Cortex of kidney (tissue), 1 donor: Measurements from ENCODE around the gene C1QL4.
"Not testable (repeated sequence)": the region's sequence is repeated elsewhere in the genome, so short reads cannot be mapped to it uniquely, and the experiment has no call there.

Source experiments
- DNase-seq: peaks from one replicate; lab custom pipeline; 2025; lab: John Stamatoyannopoulos, UW

Gene C1QL4

DNA sequence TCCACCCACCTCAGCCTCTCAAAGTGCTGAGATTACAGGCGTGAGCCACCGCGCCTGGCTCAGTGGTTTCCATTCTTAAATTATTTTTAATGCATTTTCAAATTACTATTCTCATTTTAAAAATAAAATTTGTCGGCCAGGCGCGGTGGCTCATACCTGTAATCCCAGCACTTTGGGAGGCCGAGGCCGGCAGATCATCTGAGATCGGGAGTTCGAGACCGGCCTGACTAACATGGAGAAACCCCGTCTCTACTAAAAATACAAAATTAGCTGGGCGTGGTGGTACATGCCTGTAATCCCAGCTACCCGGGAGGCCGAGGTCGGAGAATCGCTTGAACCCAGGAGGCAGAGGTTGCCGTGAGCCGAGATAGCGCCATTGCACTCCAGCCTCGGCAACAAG is 3.2 kb downstream of the C1QL4 start:
- not testable (repeated sequence) for DNase-seq

GRCh38 chr12:49332891-49333371 is 4.1 kb downstream of the C1QL4 start:
- DNase-seq, result no peak

GRCh38 chr12:49332441-49332861 is 4.5 kb downstream of the C1QL4 start:
- DNase-seq, result no peak

DNA sequence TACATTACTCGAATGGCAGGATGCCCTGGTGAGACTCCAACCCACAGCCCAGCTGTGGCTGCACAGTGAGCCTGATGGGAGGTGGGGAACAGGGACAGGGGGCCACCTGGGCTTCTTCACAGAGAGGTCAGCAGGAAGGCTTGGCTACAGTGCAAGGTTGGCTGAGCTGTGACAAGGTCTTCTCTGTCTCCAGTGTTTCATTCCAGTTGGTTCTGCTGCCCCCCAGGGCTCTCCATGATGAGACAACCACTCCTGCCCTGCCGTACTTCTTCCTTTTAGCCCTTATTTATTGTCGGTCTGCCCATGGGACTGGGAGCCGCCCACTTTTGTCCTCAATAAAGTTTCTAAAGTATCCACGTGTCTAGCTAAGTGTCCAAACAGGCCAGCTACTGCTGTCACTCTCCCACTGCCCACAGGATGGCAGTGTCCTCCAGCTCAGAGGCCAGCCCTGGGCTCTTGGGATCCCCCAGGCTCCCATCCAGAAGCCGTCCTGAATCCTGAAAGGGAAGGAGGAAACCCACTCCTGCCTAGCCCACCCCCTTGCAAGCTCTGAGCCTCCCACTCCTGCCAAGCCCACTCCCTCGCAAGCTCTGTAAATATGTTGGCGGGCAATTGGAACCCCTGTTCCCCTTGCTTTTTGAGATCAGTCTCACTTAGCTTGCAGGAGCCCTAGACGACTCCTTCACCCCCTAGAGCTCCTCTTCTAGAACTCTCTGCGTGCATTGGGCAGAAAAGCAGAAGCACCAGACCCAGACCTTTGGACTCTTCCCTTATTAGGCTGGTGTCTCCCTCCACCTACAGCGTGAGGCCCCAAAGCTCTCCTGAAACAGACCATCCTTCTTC is 5.4 kb downstream of the C1QL4 start:
- no peak for DNase-seq

DNA sequence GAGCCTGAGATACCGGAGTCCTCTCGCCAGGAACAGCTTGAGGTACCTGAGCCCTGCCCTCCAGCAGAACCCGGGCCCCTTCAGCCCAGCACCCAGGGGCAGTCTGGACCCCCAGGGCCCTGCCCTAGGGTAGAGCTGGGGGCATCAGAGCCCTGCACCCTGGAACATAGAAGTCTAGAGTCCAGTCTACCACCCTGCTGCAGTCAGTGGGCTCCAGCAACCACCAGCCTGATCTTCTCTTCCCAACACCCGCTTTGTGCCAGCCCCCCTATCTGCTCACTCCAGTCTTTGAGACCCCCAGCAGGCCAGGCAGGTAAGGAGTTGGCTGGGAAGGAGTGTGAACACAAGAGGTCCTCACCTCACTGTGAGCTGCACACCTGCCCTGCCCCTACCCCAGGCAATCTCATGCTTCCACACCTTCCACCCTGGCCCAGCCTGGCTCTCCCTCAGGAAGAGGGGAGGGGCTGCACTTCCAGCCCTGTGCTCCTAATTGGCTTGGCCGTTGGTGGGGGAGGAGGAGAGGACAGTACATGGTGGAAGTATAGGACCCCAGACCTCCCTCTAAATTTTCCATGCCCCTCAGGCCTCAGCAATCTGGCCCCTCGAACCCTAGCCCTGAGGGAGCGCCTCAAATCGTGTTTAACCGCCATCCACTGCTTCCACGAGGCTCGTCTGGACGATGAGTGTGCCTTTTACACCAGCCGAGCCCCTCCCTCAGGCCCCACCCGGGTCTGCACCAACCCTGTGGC is 6.2 kb downstream of the C1QL4 start:
- no peak for DNase-seq

- DNase-seq, result no peak
Observed at GRCh38 chr12:49330032-49330619, 6.9 kb downstream of the C1QL4 start.

DNA sequence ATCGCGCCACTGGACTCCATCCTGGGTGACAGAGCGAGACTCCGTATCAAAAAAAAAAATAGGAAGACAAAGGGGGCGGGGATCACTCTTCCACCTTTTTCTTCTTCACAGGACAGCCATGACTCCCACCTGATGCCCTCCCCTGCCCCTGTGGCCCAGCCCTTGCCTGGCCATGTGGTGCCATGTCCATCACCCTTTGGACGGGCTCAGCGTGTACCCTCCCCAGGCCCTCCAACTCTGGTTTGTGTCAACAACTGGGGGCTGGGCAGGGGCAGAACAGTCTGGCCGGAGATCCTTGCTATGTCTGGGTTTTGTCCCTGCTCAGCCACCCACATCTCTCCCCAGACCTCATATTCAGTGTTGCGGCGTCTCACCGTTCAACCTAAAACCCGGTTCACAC is 8.2 kb downstream of the C1QL4 start:
- DNase-seq, result no peak

DNA sequence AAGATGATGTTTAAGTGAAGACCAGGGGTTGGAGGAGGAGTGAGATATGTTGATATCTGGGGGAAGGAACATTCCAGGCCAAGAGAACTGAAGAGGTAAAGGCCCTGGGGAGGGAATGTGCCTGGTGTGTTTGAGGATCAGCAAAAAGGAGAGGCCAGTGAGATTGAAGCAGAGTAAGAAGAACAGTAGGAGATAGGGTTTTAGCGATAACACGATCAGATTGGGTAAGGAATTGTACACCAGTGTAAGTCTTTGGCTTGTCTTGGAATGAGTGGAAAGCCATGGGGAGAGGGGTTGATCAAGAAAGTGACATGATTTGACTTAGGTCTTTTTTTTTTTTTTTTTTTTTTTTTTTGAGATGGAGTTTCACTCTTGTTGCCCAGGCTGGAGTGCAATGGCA is 9.1 kb downstream of the C1QL4 start:
- no peak for DNase-seq

DNA sequence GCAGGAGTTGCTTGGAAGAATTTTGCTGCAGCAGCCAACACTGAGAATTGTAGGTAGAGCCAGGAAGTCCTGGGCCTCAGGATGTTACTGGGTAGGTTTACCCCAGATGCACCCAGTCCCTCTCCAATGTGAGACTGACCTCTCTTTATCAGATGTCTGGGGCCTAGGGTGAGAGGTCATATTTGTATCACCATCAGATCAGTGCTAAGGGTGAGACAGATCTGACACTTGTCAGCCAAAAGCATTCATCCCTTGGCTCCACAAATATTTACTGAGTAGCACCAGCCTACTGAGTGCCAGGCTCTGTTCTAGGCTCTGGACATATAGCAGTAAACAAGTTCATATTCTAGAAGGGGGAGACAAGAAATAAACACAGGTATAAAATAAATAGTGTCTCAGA is 9.6 kb downstream of the C1QL4 start:
- no peak for DNase-seq

- DNase-seq, result no peak
Observed at GRCh38 chr12:49325606-49326005, 11.4 kb downstream of the C1QL4 start.

- DNase-seq, result no peak
Observed at GRCh38 chr12:49323524-49324097, 13.4 kb downstream of the C1QL4 start.

GRCh38 chr12:49322708-49323523 is 14.1 kb downstream of the C1QL4 start, which contains the start of gene TROAP:
Gene TROAP, plus strand, starts transcription at chr12:49323255. Its CDS starts 354 bp downstream, at chr12:49323609.
- DNase-seq, result no peak

GRCh38 chr12:49322367-49322707 is 14.7 kb downstream of the C1QL4 start:
- no peak for DNase-seq

- DNase-seq, result not testable (repeated sequence)
Observed at GRCh38 chr12:49320411-49321103, 16.4 kb downstream of the C1QL4 start.

DNA sequence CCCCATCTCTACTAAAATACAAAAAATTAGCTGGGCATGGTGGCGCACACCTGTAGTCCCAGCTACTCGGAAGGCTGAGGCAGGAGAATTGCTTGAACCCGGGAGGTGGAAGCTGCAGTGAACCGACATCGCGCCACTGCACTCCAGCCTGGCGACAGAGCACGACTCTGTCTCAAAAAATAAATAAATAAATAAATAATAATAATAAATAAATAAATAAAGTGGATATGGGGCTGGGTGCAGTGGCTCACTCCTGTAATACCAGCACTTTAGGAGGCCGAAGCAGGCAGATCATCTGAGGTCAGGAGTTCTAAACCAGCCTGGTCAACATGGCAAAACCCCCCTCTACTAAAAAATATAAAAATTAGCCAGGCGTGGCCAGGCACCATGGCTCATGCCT is 19.9 kb downstream of the C1QL4 start:
- DNase-seq, result not testable (repeated sequence)

- no peak for DNase-seq
Observed at GRCh38 chr12:49314811-49315210, 22.2 kb downstream of the C1QL4 start.

DNA sequence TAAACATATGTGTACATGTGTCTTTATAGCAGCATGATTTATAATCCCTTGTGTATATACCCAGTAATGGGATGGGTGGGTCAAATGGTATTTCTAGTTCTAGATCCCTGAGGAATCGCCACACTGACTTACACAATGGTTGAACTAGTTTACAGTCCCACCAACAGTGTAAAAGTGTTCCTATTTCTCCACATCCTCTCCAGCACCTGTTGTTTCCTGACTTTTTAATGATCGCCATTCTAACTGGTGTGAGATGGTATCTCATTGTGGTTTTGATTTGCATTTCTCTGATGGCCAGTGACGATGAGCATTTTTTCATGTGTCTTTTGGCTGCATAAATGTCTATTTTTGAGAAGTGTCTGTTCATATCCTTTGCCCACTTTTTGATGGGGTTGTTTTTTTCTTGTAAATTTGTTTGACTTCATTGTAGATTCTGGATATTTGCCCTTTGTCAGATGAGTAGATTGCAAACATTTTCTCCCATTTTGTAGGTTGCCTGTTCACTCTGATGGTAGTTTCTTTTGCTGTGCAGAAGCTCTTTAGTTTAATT is 26.5 kb downstream of the C1QL4 start:
- not testable (repeated sequence) for DNase-seq

GRCh38 chr12:49309386-49309785 is 27.6 kb downstream of the C1QL4 start:
- no peak for DNase-seq

DNA sequence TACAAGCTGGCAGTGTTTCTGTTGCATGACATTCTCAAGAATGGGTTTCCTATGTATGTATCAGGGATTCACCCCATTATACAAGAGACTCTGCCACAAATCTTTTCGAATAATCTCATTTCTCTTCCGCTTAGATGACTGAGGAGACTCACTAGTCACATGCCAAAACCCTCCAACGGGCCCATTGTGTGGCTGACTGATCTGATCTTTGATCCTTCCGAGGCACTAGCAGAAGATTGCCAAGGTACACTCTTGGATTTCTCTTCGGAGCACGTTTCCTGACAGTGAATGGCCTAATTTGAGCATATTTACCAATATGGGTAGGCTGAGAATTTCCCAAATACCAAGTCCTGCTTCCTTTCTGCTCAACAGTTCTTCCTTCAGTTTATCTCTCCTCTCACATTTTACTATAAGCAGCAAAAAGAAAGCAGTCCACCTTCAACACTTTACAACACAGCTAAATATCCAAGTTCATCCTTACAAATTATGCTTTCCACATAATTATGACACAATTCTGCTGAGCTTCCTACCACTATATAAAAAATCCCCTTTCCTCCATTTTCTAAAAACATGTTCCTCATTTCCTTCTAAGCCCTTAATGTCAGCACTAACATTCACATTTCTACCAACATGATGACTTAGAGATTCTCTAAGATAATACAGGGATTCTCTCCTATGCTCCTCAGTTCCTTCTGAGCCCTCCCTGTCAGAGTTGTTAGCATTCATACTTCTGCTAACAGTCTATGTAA is 31.1 kb downstream of the C1QL4 start:
- DNase-seq, result no peak

- no peak for DNase-seq
Observed at GRCh38 chr12:49304161-49304560, 32.8 kb downstream of the C1QL4 start.
